OCI-LY1 (cell line): ENCODE measurements around the gene NISCH.

Experiments used
- H2AFZ ChIP-seq: fragments of 200-600 bp; sonication (generic), shearing (Covaris generic); 2 replicates; pipeline ENCODE4 v1.6.0; 2014; ENCODE audit warnings: antibody characterized with exemption, mild to moderate bottlenecking, low read length
- H3F3A ChIP-seq: fragments of 200-600 bp; sonication (generic), shearing (Covaris generic); 2 replicates; pipeline ENCODE4 v1.6.0; 2014; ENCODE audit warnings: mild to moderate bottlenecking, antibody characterized with exemption, low read length, moderate library complexity; ENCODE audit not compliant: insufficient read depth
- H3K27ac ChIP-seq: fragments of 200-600 bp; sonication (generic); 2 replicates; pipeline ENCODE4 v1.5.1; 2014; ENCODE audit warnings: low read length, mixed run types, mild to moderate bottlenecking, low read depth; ENCODE audit not compliant: poor library complexity, severe bottlenecking
- H3K27me3 ChIP-seq: fragments of 200-600 bp; sonication (generic); 2 replicates; pipeline ENCODE4 v1.6.0; 2014; ENCODE audit warnings: antibody characterized with exemption, mild to moderate bottlenecking, low read length, moderate library complexity; ENCODE audit not compliant: insufficient read depth
- H3K36me3 ChIP-seq: fragments of 200-600 bp; sonication (generic); 2 replicates; pipeline ENCODE4 v1.6.1; 2014; ENCODE audit warnings: mild to moderate bottlenecking, antibody characterized with exemption, low read length, moderate library complexity, mixed read lengths; ENCODE audit not compliant: insufficient read depth
- H3K4me1 ChIP-seq: fragments of 200-600 bp; sonication (generic); 2 replicates; pipeline ENCODE4 v1.5.1; 2014; ENCODE audit warnings: mild to moderate bottlenecking, low read length, moderate library complexity; ENCODE audit not compliant: insufficient read depth, severe bottlenecking
- H3K4me2 ChIP-seq: fragments of 200-600 bp; sonication (generic), shearing (Covaris generic); 2 replicates; pipeline ENCODE4 v1.6.1; 2014; ENCODE audit warnings: low read length
- H3K4me3 ChIP-seq: fragments of 200-600 bp; sonication (generic); 2 replicates; pipeline ENCODE4 v1.5.1; 2014; ENCODE audit warnings: low read length, low read depth, mild to moderate bottlenecking, mixed read lengths; ENCODE audit not compliant: poor library complexity, severe bottlenecking
- H3K79me2 ChIP-seq: fragments of 200-600 bp; shearing (Covaris generic); 2 replicates; pipeline ENCODE4 v1.6.1; 2016; ENCODE audit warnings: mixed run types, low read length, mixed read lengths; ENCODE audit not compliant: insufficient read depth
- H3K9ac ChIP-seq: fragments of 200-600 bp; sonication (generic), shearing (Covaris generic); 2 replicates; pipeline ENCODE4 v1.6.1; 2014; ENCODE audit warnings: mild to moderate bottlenecking, low read length, mixed read lengths
- H3K9me2 ChIP-seq: fragments of 200-600 bp; sonication (generic), shearing (Covaris generic); 2 replicates; pipeline ENCODE4 v1.6.1; 2014; ENCODE audit warnings: low read depth, mild to moderate bottlenecking, low read length, mixed read lengths
- H3K9me3 ChIP-seq: fragments of 200-600 bp; shearing (Covaris generic); 2 replicates; pipeline ENCODE4 v1.6.1; 2014; ENCODE audit warnings: low read length, mixed read lengths
- H4K20me1 ChIP-seq: fragments of 200-600 bp; sonication (generic), shearing (Covaris generic); 2 replicates; pipeline ENCODE4 v1.6.0; 2016; ENCODE audit warnings: mild to moderate bottlenecking, low read length; ENCODE audit not compliant: insufficient read depth
- EZH2 ChIP-seq: fragments of 200-600 bp; sonication (generic), shearing (Covaris generic); IDR thresholded peaks from 2 replicates; pipeline ENCODE4 v1.8.0; 2017; ENCODE audit warnings: borderline replicate concordance, mixed run types, mild to moderate bottlenecking, antibody characterized with exemption, low read length, moderate library complexity, mixed read lengths
- TF ChIP-seq, protein P1 (sequence below): fragments of 200-600 bp; sonication (generic), shearing (Covaris generic); IDR thresholded peaks from 2 replicates; pipeline ENCODE4 v1.5.1; 2017; ENCODE audit warnings: mild to moderate bottlenecking, antibody characterized with exemption, low read length, moderate library complexity, mixed read lengths

The NISCH gene

DNA sequence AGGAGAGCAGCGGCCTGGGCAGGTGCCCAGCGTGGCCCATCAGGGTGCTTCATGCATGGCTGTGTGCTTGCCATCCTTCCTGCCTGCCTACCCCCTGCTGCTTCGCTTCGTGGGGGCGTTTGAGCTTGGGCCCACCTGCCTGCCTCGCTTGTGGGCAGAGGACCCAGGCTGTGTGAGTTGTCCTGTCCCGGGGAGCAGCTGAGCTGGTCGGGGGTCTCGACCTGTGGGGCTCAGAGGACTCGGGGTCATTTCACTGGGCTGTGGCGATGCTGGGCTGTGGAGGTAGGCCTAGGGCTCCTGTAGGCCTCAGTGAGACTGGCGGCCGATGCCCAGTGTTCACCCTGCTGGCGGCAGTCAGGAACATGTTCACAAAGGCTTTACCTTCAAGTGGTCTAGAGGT is 27.7 kb downstream of the NISCH start:
- H3K9ac ChIP-seq: no peak overlapping the region
- H3K79me2 ChIP-seq: no peaks in the 10 kb centered on the region
- H3K4me2 ChIP-seq: no peak overlapping the region
- H3K36me3 ChIP-seq: peaks cover 68% of the 10 kb centered on the region; the same call in 1 of the 2 replicates
- no peaks in the 10 kb centered on the region for H3F3A ChIP-seq
- no peak overlapping the region for H3K27ac ChIP-seq
- H3K27me3 ChIP-seq: no peaks in the 10 kb centered on the region
- no peak overlapping the region for H3K4me3 ChIP-seq
- H3K4me1 ChIP-seq: no peaks in the 10 kb centered on the region
- H3K9me3 ChIP-seq: no peaks in the 10 kb centered on the region
- H3K9me2 ChIP-seq: no peaks in the 10 kb centered on the region
- no peak overlapping the region for H2AFZ ChIP-seq
- TF ChIP-seq, protein P1, sequence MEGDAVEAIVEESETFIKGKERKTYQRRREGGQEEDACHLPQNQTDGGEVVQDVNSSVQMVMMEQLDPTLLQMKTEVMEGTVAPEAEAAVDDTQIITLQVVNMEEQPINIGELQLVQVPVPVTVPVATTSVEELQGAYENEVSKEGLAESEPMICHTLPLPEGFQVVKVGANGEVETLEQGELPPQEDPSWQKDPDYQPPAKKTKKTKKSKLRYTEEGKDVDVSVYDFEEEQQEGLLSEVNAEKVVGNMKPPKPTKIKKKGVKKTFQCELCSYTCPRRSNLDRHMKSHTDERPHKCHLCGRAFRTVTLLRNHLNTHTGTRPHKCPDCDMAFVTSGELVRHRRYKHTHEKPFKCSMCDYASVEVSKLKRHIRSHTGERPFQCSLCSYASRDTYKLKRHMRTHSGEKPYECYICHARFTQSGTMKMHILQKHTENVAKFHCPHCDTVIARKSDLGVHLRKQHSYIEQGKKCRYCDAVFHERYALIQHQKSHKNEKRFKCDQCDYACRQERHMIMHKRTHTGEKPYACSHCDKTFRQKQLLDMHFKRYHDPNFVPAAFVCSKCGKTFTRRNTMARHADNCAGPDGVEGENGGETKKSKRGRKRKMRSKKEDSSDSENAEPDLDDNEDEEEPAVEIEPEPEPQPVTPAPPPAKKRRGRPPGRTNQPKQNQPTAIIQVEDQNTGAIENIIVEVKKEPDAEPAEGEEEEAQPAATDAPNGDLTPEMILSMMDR: no peak
- no peak for TF ChIP-seq EZH2
- no peaks in the 10 kb centered on the region for H4K20me1 ChIP-seq

DNA sequence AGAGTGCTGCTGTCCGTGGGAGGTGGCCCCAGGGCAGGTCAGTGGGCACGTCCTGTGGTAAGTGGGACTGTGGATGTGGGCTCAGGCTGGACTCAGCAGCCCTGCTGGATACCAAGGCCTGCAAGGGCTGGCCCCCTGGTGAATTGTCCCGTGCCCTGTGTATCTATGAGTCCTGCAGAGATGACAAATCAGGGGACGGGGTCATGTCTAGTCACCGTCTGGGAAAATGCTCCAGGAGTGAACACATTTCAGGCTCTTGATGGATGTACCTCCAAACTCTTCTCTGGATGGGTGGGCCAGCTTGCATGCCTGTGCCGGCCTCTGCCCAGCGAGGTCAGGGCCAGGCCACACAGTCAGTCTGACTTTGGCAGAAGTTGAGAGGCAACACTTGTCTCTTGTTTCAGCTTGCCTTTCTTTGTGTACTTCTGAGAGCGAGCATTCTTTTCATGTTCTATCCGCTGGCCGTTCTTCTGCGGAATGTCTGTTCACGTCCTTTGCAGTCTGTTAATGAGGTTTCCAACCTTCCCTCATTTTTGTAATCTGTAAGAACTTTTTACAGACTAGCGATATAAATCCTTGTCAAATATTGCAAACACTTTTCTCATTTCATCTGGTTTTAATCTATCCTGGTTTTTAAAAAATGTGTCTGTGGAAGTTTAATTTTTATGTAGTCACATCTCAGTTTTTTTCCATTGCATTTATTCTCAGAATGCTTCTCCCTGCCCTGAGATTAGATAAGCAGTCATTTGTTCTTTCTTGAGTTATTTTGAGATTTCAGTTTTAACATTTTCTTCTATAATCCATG is 28.4 kb downstream of the NISCH start:
- Histone ChIP-seq H3K9me2 (no peaks in the 10 kb centered on the region), H3K27me3 (no peaks in the 10 kb centered on the region), H3K4me2 (no peak overlapping the region), H3K27ac (no peak overlapping the region), H3K36me3 (peaks cover 65% of the 10 kb centered on the region; the same call in 1 of the 2 replicates), H2AFZ (no peak overlapping the region), H3K79me2 (no peaks in the 10 kb centered on the region), H3K4me3 (no peak overlapping the region), H4K20me1 (no peaks in the 10 kb centered on the region), H3F3A (no peaks in the 10 kb centered on the region), H3K4me1 (no peaks in the 10 kb centered on the region), H3K9ac (no peak overlapping the region), H3K9me3 (no peaks in the 10 kb centered on the region)
- TF ChIP-seq, protein P1: no peak
- TF ChIP-seq EZH2: no peak

DNA sequence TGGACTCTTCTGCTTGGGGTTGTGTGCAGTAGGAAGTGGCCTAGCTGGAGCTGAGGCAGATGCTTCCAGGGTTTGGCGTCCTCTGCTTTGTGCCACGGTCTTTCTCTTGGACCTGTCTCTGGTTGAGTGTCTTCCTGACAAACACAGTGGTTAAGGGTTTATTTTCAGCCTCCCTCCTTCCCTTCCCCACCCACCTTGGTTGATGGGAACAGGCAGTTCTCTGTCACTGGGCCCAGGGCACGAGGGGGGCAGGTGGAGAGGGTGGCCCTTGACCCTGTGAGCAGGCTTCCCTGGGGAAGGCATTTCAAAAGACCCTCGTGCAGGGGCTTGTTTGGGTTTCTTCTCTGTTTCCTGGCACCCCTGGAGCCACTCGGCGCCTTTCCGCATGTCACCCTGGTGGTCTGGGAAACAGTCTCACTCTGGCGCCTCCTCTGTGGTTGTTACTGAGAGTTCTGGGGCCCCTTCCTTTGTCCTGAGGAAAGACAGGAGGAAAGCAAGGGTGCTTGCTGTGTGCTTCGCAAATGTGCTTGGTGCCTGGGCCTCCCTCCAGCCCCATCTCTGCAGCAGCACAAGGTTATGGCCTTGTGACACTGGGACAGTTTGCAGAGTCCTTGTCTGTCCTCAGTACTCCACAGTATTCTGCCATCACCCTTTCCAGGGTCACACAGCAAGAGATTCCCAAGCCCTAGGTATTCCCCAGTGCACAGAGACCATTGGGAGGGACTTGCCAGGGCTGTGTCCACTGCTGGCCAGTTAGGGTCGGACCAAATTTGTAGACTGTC is 29.5 kb downstream of the NISCH start:
- TF ChIP-seq, protein P1: no peak
- TF ChIP-seq EZH2: no peak
- H3K9me2 ChIP-seq: no peaks in the 10 kb centered on the region
- H3F3A ChIP-seq: no peaks in the 10 kb centered on the region
- no peaks in the 10 kb centered on the region for H4K20me1 ChIP-seq
- no peaks in the 10 kb centered on the region for H3K4me1 ChIP-seq
- H3K27me3 ChIP-seq: no peaks in the 10 kb centered on the region
- no peak overlapping the region for H3K9ac ChIP-seq
- no peak overlapping the region for H3K4me2 ChIP-seq
- no peaks in the 10 kb centered on the region for H3K9me3 ChIP-seq
- no peak overlapping the region for H3K27ac ChIP-seq
- H3K36me3 ChIP-seq: peaks cover 65% of the 10 kb centered on the region; the same call in 1 of the 2 replicates
- no peaks in the 10 kb centered on the region for H3K79me2 ChIP-seq
- no peak overlapping the region for H2AFZ ChIP-seq
- H3K4me3 ChIP-seq: no peak overlapping the region
